Activated CD4-positive, alpha-beta T cell treated with anti-CD3 and anti-CD28 coated beads, Interleukin-2, Interleukin-6, amounts not matched to agents 100 ng/mL and 50 ng/mL, durations not matched to agents 16 hours and 8 hours (primary cell): ENCODE data around the gene SEZ6.

Experiments used
- DNase-seq: peaks from one replicate; pipeline ENCODE4 v3.0.0-alpha.2; 2020

SEZ6 gene

DNA sequence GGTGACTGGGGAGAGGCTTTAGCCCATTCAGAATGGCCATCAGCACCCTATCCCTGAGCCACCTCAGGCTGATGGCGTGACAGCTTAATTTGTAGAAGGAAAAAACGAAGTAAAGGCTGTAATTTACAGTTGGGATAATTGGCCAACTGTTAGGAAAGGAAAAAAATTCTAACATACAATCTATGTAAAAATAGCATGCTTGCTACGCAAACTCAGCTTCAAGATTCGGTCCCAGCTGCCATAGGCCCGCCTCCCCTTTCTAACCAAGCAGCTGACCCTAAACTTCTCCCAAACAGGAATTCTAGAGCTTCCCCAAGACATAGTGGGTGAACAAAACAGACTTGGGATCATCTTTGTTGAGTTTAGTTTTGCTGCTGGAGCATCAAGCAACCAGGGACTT, 4.9 kb downstream of the SEZ6 start:
- no peak for DNase-seq

DNA sequence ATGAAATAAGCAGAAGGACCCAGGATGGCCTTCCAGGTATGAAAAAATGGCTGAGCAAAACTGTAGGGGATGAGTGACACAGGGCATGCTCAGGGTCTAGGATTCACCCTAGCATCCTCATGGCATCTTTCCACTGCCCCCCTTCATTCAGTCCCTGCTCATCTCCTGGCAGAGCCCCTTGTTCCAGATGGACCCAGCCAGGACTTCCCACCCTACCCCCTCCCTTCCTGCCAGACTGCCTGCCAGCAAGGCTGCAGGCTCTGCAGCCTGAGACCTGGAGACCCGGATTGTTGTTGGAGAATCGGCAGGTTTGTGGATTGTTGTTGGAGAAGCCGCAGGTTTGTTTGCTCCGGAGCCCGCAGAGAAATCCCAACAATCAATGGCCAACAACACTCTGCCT, 6.6 kb downstream of the SEZ6 start:
- no peak for DNase-seq

DNA sequence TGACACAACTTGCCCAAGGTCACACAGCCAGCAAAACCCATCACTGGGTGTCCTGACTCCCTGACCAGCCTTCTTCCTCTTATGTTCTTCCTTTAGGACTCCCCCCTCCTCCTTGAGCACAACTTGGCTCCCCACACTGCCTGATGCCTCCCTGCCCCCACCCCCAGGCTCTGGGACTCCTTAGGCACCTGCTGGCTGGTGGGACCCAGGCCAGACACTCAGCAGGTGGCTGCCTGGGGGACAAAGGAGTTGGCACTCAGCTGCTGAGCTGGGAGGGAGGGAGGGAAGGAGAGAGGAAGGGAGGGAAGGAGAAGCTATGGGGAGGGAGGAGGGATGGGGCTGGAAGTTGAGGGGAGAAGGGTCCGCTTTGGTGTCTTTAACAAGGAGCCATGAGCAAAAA, 8.0 kb downstream of the SEZ6 start:
- no peak for DNase-seq

DNA sequence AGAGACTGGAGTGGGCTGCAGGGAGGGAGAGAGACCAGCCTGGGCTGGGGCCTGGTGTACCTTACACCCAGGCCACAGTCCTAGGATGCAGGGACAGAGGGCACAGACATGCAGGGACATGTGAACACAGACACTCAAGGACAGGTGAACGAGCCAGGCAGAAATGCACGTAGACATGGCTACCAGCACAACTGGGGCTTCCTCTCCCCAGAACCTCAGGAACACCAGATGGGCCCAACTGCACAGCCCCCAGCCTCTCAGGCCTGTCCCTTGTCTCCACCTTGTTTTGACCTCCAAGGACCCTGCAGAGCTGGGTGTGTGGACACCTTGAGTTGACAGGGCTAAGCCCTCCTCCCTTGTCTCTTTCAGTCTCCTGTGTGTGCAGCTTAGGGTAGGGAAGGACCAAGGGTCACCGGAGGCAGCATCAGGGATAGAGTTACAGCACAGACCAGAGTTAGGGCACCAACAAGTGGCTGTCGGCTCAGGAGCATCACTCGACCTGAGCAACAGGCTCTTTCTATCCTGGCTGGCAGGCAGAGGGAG, 9.2 kb downstream of the SEZ6 start:
- DNase-seq, result no peak

DNA sequence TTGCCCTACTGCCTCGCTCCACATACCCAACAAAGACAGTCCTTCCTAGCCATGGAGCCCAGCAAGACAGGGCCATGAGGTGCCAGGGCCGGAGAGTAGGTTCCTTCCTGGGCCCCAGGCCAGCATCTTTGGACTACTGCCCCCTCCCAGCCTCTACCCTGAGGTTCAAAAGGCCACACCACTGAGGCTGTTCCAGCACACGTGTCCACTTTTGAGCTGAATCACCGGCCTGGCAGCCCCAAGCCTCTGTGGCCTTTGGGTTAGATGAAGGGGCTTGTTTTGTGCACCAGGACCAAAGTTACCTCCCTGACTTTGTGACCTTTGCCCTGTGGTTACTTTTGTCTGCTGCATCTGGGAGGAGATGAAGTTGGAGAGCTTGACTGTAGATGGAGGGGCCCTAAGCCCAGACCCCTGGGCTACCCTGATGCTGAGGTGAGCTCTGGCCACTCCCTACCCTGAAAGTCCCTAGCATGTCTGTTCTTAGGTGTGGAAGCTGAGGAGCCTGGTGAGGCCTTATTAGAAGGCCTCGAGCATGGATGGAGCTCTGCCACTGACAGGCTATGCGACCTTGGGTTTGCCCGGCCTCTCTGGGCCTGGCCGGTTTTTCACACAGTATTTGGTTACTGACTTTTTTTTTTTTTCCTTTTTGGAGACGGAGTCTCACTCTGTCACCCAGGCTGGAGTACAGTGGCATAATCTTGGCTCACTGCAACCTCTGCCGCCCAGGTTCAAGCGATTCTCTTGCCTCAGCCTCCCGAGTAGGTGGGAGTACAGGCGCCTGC, 12.0 kb downstream of the SEZ6 start:
- DNase-seq, result no peak

DNA sequence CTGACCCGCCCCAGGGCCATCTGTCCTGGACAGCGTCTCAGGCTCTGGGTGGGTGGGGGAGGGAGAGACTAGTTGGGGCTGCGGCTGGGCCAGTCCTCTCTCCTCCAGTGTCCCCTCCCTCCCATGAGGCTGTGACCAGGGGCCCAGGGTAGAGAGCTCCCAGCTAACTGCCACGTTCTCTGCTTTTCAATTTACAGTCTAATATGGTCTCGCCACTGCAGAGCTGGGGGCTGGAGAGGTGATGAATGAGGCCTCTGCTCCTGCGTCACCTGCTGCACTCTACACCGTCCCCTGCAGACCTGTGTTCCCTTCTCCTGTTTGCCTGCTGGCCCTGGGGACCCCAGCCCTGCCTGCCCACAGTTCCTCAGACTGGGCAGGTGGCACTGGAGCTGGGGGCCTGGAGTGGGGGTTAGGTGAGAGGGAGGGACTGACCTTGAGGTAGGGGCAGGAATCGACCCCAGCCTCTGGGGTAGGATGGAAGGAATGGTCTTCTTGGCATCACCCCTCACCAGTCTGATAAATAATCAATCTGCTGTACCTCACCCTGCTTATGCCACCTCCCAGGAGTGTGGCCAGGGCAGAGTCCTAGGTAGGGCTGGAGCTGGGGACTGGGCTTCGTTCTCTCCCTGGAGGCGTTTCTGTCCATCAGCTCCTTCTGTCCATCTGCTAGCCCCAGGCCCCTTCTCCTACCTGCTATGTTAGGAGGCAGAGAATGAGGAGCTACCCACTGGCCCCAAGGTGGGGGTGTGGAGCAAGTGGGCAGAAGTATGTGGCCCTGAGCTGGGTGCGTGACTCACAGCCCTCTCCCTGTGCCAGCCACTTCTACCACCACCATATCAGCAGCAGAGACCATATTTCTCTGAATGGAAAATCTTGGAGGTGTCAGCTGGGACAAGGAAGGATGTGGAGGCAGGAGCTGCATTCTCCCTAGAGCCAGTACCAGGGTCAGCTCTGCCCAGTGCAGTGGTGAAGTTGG, 12.9 kb downstream of the SEZ6 start:
- DNase-seq, result no peak

DNA sequence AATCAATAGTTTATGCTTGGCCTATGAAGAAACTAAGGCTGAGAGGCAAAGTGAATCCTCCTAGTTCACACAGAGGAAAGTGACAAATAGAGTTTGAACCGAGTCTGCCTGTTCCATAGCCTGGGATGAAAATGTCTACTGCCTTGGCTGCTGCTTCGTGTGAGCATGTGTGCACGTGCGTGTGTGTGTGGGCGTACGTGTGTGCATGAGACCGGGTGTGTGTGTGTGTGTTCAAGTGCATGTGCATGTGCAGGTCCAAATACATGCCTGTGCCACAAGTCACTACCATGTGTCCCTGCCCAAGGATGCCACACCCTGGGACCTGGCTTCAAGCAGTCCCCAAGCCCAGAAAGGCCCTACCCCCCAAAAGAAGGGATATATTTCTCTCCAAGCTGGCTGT, 13.6 kb downstream of the SEZ6 start:
- DNase-seq, result no peak

DNA sequence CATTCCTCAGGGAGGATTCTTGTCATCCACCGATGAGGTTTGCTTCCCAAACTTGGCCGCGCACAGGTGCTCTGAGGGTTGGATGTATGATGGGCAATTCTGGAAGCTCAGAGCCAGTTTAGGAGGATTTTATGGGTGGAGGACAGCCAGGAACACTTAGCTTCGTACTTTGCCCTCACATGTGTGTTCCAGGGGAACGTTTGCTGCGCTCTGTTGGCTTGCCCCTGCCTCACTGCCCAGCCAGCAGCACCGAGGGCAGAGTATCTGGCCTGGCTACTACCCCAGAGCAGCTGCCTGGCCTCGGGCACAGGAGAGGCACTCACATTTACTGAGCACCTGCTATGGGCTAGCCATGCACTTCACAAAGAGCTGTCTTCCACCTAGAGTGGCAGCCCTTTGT, 14.1 kb downstream of the SEZ6 start:
- no peak for DNase-seq

DNA sequence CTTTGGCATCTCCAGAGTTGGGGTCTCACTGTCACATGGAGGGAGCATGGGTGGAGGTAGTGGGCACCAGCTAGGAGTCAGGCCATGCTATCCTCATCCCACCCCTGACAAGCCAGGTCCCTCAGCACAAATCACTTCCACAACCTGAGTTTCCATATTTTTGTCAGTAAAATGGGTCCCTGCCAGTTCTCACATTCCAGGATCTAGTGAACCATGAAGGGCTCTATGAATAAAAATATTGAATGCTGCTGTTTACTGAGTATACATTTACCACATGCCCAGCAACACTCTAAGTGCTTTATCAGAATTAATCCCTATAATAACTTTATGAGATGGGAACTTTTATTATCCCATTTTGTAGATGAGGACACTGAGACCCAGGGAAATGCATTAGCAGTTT, 16.8 kb downstream of the SEZ6 start:
- DNase-seq, result no peak

DNA sequence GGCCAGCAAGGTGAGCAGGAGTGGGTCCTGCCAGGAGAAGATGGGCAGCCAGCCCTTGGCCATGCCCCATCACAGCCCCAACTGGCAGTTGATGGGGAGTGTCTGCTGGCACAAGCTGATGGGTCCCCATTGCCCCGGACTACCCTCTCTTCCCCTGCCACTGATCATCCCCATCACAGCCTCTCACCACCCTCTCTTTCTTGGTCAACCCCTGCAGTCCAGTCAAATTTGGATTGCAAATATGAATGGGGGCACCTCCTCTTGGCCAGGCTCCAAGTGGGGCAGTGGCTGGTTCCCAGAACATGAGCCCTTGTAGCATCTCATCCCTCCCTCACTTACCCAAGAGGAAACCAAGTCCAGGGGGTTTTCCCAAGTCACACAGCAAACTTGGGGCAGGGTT, 17.4 kb downstream of the SEZ6 start:
- no peak for DNase-seq

DNA sequence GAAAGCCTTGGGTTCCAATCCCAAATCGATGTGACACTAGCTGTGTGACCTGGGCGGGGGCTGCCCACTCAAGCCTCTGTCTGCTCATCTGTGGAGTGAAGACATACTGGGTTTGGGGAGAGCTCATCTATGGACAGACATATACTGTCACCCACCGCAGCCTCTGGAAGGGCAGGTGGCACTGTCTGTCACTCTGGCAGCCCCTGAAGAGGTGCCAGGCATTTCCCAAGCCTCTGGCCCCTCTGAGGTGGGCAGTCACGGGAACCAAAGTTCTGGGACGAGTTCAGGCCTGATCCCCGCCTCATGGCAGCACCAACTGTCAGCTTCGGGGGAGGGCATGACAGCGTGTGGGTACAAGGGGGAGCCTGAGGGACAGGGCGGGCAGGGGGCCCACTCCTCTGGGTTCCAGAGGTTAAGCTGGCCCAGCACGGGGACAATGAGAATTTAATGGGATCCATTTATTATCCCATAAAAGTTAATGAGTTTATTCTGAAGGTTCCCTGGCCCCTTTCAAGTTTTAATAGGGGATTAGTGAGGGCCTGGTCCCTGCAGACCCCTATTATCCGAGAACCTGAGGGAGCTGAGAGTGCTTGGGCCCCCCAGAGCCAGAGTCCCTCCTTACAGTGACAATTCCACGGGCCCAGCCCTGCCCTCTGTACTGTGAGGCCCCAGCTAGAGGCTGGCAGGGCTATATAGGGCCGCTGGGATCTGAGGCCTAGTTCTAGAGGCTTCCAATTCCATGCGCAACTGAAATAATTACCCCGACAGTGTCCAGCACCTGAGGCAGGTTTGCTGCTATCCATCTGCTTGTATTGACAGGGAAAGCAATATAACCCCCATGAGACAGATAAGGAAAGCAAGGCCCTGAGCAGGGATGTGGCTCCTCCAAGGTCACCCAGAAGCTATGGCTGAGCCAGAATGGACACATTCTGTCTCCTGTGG, 18.8 kb downstream of the SEZ6 start:
- DNase-seq, result no peak

DNA sequence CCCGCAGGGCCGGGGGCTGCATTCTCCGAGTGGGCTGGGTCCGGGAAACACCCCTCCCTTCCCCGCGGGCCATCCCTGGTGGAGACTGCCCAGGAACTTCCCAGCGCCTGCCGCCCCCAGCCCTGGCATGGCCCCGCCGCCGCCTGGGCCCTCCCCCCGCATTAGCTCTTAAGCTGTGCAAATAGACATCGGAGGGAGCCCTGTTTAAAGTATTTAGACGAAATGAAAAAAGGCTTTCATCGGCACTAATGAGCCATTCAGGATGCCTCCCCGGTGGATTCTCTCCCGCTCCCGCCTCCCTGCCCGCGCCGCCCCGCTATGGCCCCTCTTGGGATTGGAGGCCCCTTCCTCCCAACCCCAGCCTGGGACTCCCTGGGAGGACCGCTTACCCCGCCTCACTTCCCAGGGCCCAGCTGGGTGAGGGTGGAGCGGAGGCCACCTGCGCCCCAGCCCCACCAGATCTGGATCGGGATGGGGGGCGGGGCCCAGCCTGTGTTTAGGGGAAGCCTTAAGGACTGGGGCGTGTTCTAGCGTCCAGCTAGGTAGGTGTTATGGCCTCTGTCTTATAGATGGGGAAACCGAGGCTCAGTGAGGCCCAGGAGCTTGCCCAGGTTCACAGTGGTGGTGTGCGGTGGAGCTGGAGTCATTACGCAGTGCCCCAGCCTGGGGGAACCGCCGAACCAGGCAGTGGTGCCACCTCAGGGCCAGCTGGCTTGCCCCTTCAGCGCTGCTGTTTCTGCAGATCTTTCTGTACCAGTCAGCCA, 19.7 kb downstream of the SEZ6 start:
- no peak for DNase-seq

DNA sequence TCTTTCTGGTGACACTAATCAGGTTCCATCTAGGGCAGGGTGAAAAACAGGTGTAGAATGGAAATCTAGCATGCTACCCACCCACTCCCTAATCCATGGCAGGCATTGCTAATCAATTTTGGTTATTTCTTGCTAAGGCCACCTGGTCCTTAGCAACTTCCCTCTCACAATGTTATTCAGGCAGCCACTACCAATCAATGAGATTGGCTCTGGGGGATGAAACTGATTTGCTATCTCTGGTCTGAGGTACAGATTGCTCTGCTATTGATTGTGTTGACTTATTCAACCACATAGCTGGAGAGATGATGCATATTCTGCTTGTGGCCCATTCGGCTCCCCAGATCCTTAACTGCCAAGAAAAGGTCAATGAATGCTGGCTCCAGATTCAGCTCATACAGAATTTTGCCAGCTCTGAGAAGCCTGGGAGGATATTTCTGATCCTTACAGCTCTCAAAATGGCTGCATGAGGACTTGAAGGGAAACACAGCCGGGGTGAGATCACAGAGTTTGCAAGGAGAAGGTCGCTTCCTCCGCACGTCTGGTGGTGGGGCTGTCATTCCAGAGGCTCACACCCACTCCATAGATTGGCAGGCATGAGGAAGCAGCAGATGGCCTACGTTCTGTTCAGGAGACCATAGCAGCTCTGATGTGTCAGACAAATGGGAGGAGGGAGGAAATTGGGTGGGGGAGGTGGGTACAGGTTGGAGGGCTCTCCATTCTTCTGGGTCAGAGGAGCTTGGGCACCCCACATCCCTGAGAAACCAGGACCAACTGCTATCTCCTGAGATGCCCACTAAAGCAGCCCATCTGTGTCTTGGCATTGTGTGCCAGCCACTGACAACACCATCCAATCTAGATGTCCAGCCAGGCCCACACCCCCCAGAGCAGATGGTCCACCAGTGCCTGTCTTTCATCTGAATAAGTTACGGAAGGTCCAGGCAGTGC, 22.3 kb downstream of the SEZ6 start:
- no peak for DNase-seq

DNA sequence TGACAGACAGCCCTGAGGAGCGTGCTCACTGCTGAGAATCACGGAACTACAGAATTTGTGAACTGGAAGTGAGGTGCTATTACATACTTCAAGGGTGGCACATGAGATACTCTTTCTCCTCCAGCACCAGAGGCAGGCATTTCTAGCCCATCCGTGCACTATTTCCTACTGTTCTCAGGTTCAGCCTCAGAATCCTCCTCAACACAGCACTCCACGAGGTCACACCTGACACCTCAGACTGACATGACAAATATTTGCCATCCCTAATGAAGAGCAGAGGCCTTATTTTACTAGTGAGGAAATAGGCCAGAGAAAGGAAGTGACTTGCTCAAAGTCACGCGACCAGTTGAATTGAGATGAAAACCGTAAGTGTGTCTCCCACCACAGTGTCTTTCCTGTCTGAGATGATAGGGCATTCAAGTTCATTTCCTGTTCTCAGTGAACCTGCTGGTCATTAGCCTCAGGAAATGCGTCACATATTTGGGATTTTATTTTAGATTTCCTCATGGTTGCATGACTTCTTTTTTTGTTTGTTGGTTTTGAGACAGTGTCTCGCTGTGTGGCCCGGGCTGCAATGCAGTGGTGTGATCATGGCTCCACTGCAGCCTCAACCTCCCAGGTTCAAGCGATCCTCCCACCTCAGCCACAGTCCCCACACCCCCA, 23.6 kb downstream of the SEZ6 start:
- peak; percentile 77 for DNase-seq

DNA sequence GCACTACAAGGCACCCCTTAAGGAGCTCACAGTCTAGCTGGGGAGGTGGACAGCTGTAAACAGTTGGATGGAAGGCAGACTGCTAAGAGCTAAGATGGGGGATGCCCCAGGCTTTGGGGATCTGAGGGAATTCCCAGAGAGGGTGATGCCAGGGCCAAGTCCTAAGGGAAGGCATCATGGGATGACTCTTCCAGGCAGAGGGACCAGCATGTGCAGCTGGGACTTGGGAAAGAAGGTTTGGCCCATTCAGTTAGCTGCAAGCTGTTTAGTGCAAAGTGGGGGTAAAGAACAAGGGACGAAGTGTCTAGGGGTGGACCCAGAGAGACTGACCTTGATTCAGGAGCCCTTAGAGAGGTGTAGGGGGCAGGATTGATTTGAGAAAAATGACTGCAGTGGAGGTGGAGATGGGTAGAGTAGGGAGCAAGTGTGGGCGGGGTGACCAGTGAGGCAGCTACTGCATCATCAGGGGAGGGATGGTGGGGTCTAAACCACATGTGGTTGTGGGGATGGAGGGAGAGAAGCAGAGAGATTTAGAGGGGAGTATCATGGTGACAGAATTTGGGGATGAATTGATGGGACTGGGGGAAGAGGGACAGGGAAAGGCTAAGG, 27.4 kb downstream of the SEZ6 start:
- no peak for DNase-seq

DNA sequence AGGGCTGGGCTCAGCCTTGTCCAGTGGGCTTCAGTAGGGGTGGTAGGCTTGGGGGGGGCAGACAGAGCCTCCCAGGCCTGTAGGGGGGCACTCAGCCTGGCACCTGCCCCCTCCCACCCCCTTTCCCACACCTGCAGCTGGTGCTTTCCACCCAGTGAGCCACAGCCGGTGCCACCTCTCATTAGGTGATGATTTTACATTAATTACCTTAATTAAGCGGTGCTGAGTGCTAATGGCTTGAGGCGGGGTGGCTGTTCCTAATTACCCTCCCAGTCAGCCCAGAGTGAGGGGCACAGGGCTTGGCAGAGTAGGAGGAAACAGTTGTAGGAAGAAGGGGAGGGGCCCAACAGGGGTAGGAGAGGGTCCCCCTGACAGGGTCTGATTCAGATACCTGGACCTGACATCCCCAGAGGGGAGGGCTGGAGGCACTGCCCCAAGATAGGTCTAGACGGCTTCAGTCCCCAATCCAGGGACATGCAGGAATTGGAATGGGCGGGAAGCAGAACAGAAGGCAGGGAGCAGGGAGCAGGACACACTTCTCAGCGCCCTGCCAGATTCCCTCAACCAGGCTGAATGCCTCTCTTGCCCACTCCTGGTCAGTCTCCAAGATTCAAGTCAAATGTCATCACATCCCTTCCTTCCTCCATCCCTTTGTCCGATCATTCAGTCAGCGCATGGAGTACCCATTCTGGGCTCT, 28.0 kb downstream of the SEZ6 start:
- DNase-seq, result no peak

DNA sequence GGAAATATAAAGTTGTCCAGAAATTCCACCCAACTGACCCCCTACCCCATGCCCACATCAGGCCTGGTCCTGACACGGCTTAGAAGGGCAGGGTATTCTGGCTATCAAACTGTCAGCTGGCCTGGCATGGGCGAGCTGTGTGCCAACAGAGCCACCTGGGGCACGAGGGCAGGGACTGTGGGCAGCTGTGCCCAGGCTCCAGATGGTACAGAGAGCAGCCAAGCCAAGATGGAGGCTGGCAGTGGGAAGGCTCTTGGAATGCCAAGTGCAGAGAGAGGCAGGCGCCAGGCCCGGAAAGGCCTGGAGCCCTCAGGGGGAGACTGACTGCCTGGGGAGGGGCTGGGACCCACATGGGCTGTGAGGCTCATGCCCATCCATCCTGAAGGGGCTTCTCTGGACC, 30.2 kb downstream of the SEZ6 start:
- no peak for DNase-seq

DNA sequence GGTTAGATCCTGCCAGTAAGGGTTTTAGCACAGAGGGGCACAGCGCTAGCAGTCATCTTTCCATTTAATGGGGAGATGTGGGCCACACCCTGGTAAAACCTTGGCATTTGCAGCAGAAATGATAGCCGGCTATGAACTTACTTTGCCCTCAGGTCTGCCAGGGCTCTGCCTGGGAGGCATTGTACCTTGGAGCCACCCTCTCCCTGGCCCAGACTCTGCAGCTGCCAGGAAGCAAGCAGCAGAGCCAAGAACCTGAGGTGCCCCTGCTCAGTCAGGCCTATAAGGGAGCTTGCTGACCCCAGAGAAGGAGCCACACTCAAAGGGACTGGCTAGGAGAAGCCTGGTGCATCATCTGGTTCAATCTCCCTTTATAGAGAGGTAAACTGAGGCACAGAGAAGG, 30.8 kb downstream of the SEZ6 start:
- DNase-seq, result no peak

DNA sequence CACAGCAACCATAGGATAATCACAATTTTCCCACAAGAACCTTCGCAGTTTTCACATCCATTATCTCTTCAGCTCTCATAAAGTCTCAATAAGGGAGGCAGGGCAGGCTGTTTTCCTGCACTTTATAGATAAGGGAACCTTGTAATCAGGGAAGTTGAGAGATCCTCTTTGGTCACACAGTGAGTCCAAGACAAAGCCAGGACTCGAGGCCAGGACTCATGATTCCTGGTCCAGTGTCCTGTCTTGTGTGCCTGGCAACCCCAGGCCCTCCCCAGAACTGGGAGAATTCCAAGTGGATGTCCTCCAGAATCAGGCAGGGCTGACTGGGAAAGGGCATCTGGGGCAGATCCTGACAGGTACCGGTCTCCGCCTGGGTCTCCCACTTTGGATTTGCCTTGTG, 31.4 kb downstream of the SEZ6 start:
- no peak for DNase-seq
